Astrocyte (in vitro differentiated cells and primary cell): Measurements from ENCODE around the gene CPAMD8. TPM values are rescaled to one million over a fixed set of nuclear protein-coding genes. Genes with fewer than 3 reads are reported as not detected.

ENCODE experiments used
- DNase-seq: peaks from one replicate; pipeline ENCODE4 v3.0.0-alpha.2; 2010; ENCODE audit warnings: low read depth
- FAIRE-seq: peaks from 2 replicates; lab custom pipeline; 2011; peaks lifted over from hg19 to GRCh38; lab: Jason Lieb, UNC
- H2AFZ ChIP-seq: 2 replicates; pipeline ENCODE4 v1.6.0; 2012; ENCODE audit warnings: low read depth, low read length, inconsistent platforms
- H3K27ac ChIP-seq: 2 replicates; pipeline ENCODE4 v1.5.1; 2011; ENCODE audit warnings: low read depth, low read length, inconsistent platforms
- H3K27me3 ChIP-seq: 2 replicates; pipeline ENCODE4 v1.6.0; 2011; ENCODE audit warnings: low read length, inconsistent platforms; ENCODE audit not compliant: insufficient read depth
- H3K36me3 ChIP-seq: 2 replicates; pipeline ENCODE4 v1.5.1; 2011; ENCODE audit warnings: low read length, inconsistent platforms; ENCODE audit not compliant: insufficient read depth
- H3K4me1 ChIP-seq: 2 replicates; pipeline ENCODE4 v1.5.1; 2011; ENCODE audit warnings: low read length, inconsistent platforms; ENCODE audit not compliant: insufficient read depth
- H3K4me2 ChIP-seq: 2 replicates; pipeline ENCODE4 v1.6.0; 2012; ENCODE audit warnings: low read length, inconsistent platforms
- H3K4me3 ChIP-seq: 2 replicates; pipeline ENCODE4 v1.5.1; 2011; ENCODE audit warnings: low read depth, mild to moderate bottlenecking, low read length, inconsistent platforms; ENCODE audit not compliant: insufficient read depth
- H3K79me2 ChIP-seq: 2 replicates; pipeline ENCODE4 v1.6.0; 2012; ENCODE audit warnings: mild to moderate bottlenecking, low read length, inconsistent platforms; ENCODE audit not compliant: insufficient read depth
- H3K9ac ChIP-seq: 2 replicates; pipeline ENCODE4 v1.6.0; 2012; ENCODE audit warnings: mild to moderate bottlenecking, low read length, inconsistent platforms
- H3K9me3 ChIP-seq: 2 replicates; pipeline ENCODE4 v1.5.1; 2012; ENCODE audit warnings: low read depth, mild to moderate bottlenecking, low read length, inconsistent platforms; ENCODE audit not compliant: insufficient read depth
- H4K20me1 ChIP-seq: 2 replicates; pipeline ENCODE4 v1.6.0; 2012; ENCODE audit warnings: low read length, inconsistent platforms; ENCODE audit not compliant: insufficient read depth
- H3K27ac Mint-ChIP-seq: one replicate; pipeline ENCODE4 v1.8.0; 2021; ENCODE audit warnings: mild to moderate bottlenecking, mixed read lengths; ENCODE audit not compliant: unreplicated experiment
- H3K27me3 Mint-ChIP-seq: one replicate; pipeline ENCODE4 v1.8.0; 2021; ENCODE audit warnings: low read depth, mixed read lengths; ENCODE audit not compliant: unreplicated experiment
- H3K36me3 Mint-ChIP-seq: one replicate; pipeline ENCODE4 v1.8.0; 2021; ENCODE audit warnings: low read depth, mixed read lengths; ENCODE audit not compliant: unreplicated experiment
- H3K4me1 Mint-ChIP-seq: one replicate; pipeline ENCODE4 v1.8.0; 2021; ENCODE audit warnings: low read depth, mixed read lengths; ENCODE audit not compliant: unreplicated experiment
- H3K4me3 Mint-ChIP-seq: one replicate; pipeline ENCODE4 v1.8.0; 2021; ENCODE audit warnings: mild to moderate bottlenecking, moderate library complexity, mixed read lengths; ENCODE audit not compliant: unreplicated experiment
- H3K9me3 Mint-ChIP-seq: one replicate; pipeline ENCODE4 v1.8.0; 2021; ENCODE audit warnings: mild to moderate bottlenecking, mixed read lengths; ENCODE audit not compliant: unreplicated experiment
- CTCF ChIP-seq: IDR thresholded peaks from 2 replicates; pipeline ENCODE4 v1.5.1; 2011; ENCODE audit warnings: low read depth, mild to moderate bottlenecking, inconsistent platforms, low read length, moderate library complexity; ENCODE audit not compliant: insufficient read depth
- EZH2 ChIP-seq: IDR thresholded peaks from 2 replicates; pipeline ENCODE4 v1.6.1; 2012; ENCODE audit warnings: mild to moderate bottlenecking, low read length, inconsistent platforms; ENCODE audit not compliant: insufficient read depth
- total RNA-seq: library from RNA; stranded (reverse); gene quantifications from 2 replicates; pipeline ENCODE4 v1.2.1, GENCODE V29; 2021

The CPAMD8 gene
- total RNA-seq, 1 donor from 2014 or later: 1.9 TPM

DNA sequence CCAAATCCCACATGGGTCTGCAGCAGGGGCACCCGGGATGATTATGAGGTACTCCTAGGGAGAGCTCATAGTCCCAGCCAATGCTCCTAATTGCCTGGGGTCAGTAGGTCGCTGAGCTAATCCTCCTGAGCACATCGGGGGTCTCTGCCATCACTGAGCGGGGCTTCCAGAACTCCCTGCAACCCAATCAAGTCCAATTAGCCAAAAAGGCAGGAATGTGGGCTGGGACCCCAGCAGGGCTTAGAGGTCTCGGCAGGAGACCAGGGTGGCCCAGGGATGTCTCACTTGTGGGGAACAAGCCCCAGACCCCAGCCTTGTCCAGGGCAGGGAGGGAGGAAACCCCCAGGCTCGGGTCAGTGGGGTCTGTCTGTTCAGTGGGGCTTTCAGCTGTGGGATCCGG is 17.1 kb upstream of the CPAMD8 start:
- no peak overlapping the region for H2AFZ ChIP-seq
- no peak overlapping the region for H3K4me3 ChIP-seq
- H3K9me3 ChIP-seq: no peaks in the 10 kb centered on the region
- H3K36me3 ChIP-seq: no peaks in the 10 kb centered on the region
- Mint-ChIP-seq H3K27ac (no peak overlapping the region), H3K4me1 (peaks cover 4% of the 10 kb centered on the region), H3K4me3 (no peak overlapping the region), H3K36me3 (no peaks in the 10 kb centered on the region), H3K9me3 (no peaks in the 10 kb centered on the region), H3K27me3 (peaks cover 22% of the 10 kb centered on the region)
- H3K9ac ChIP-seq: no peak overlapping the region
- no peak overlapping the region for H3K4me2 ChIP-seq
- no peaks in the 10 kb centered on the region for H4K20me1 ChIP-seq
- no peaks in the 10 kb centered on the region for H3K4me1 ChIP-seq
- no peak overlapping the region for H3K27ac ChIP-seq
- no peak for TF ChIP-seq CTCF
- no peak for TF ChIP-seq EZH2
- no peak for DNase-seq
- peaks cover 10% of the 10 kb centered on the region for H3K27me3 ChIP-seq
- no peaks in the 10 kb centered on the region for H3K79me2 ChIP-seq
- no peak for FAIRE-seq

GRCh38 chr19:17041976-17042375 is 15.4 kb upstream of the CPAMD8 start:
- FAIRE-seq (no peak), DNase-seq (no peak)
- Histone ChIP-seq H4K20me1 (no peaks in the 10 kb centered on the region), H3K9me3 (no peaks in the 10 kb centered on the region), H3K79me2 (no peaks in the 10 kb centered on the region), H3K4me3 (no peak overlapping the region), H3K4me2 (no peak overlapping the region), H3K9ac (no peak overlapping the region), H3K36me3 (no peaks in the 10 kb centered on the region), H3K27me3 (peaks cover 10% of the 10 kb centered on the region), H3K4me1 (no peaks in the 10 kb centered on the region), H2AFZ (no peak overlapping the region), H3K27ac (no peak overlapping the region)
- Mint-ChIP-seq H3K4me3 (no peak overlapping the region), H3K4me1 (peaks cover 4% of the 10 kb centered on the region), H3K36me3 (no peaks in the 10 kb centered on the region), H3K27me3 (peaks cover 29% of the 10 kb centered on the region), H3K27ac (no peak overlapping the region), H3K9me3 (no peaks in the 10 kb centered on the region)
- TF ChIP-seq CTCF (no peak), EZH2 (no peak)

DNA sequence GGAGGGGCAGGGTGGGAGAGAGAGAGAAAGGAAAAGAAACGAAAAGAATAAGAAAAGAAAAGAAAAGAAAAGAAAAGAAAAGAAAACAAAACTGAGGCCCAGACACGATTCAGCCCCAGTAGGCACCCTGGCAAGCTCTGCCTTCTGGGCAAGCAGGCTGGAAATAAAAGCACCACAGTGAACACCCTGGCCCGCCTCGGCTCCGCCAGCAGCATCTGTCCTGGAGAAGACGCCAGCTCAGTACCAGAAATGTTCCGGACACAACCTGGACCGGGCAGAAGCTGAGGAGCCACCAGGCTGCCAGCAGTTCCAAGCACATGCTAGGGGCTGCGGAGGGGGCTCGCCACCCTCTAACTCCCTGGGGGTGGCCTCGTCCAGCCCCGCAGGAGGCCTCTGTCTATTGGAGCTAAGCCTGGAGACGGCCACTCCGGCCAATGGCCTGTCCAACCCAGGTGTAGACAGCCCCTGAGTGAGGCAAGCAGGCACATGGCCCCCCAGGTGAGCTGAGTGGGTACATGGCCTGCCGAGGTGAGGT is 11.4 kb upstream of the CPAMD8 start:
- Histone ChIP-seq H3K27me3 (peaks cover 8% of the 10 kb centered on the region), H3K9me3 (no peaks in the 10 kb centered on the region), H3K4me1 (no peaks in the 10 kb centered on the region), H3K27ac (no peak overlapping the region), H3K4me2 (no peak overlapping the region), H2AFZ (no peak overlapping the region), H3K9ac (no peak overlapping the region), H4K20me1 (no peaks in the 10 kb centered on the region), H3K36me3 (no peaks in the 10 kb centered on the region), H3K4me3 (no peak overlapping the region), H3K79me2 (no peaks in the 10 kb centered on the region)
- no peak for TF ChIP-seq EZH2
- no peak for TF ChIP-seq CTCF
- Mint-ChIP-seq H3K36me3 (no peaks in the 10 kb centered on the region), H3K27ac (no peak overlapping the region), H3K4me1 (peaks cover 4% of the 10 kb centered on the region), H3K27me3 (peaks cover 26% of the 10 kb centered on the region), H3K9me3 (no peaks in the 10 kb centered on the region), H3K4me3 (no peak overlapping the region)
- no peak for DNase-seq
- FAIRE-seq: no peak
